Measurements from ENCODE around the gene CHL1. TPM values are rescaled to one million over a fixed set of nuclear protein-coding genes. Genes with fewer than 3 reads are reported as not detected.

CHL1 gene
- total RNA-seq, 1 experiment from 2014 or later: not detected

GRCh38 chr3:210669-211068 is 14.1 kb downstream of the CHL1 start:
- no peaks in the 10 kb centered on the region for H3K36me3 ChIP-seq (ENCODE audit: low read depth)
- CTCF ChIA-PET: no interaction called here

DNA sequence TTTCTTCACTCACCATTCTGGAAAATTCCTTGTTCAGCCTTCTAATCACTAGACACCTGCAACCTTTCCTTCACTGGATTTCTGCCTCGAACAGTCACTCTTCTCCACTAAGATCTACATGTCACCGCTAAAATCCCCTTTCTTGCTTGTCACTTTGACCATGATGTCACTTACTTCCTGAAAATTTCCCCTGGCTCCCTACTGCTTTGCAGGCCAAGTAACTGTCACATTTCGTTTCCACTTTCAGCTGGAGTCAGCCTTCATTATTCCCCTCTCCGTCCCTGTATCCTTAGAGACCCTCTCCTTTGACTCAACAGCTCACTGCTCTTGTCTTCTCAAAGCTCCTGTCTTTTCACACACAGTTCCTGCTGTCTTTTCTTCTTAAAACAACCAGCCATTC is 15.9 kb downstream of the CHL1 start:
- Histone ChIP-seq H3K4me3 (no peak overlapping the region), H3F3A (ENCODE audit: insufficient read depth, low read depth) (no peaks in the 10 kb centered on the region), H3K79me2 (ENCODE audit: low read depth) (no peaks in the 10 kb centered on the region), H4K20me1 (ENCODE audit: insufficient read depth) (no peaks in the 10 kb centered on the region), H3K4me1 (replicated peaks; ENCODE audit: insufficient read depth) (no peaks in the 10 kb centered on the region), H3K4me2 (no peak overlapping the region), H3K27me3 (ENCODE audit: insufficient read depth, low read depth) (no peaks in the 10 kb centered on the region), H3K27ac (no peak overlapping the region), H3K36me3 (ENCODE audit: low read depth) (no peaks in the 10 kb centered on the region), H3K9me3 (ENCODE audit: insufficient read depth, low read depth) (no peaks in the 10 kb centered on the region), H2AFZ (no peak overlapping the region), H3K9me2 (ENCODE audit: insufficient read depth) (no peaks in the 10 kb centered on the region)
- POLR2A ChIA-PET (ENCODE audit: unreplicated experiment): no interaction called here
- intact Hi-C loops (cut with micrococcal nuclease; ENCODE audit: unreplicated experiment): no loop called here
- no peak for DNase-seq
- BruUV-seq (replicated peaks): no TSS peak
- CTCF ChIA-PET: no interaction called here
- TF ChIP-seq EZH2 (IDR thresholded peaks at IDR 0.05; ENCODE audit: low read depth): no peak
- TF ChIP-seq, protein P1, sequence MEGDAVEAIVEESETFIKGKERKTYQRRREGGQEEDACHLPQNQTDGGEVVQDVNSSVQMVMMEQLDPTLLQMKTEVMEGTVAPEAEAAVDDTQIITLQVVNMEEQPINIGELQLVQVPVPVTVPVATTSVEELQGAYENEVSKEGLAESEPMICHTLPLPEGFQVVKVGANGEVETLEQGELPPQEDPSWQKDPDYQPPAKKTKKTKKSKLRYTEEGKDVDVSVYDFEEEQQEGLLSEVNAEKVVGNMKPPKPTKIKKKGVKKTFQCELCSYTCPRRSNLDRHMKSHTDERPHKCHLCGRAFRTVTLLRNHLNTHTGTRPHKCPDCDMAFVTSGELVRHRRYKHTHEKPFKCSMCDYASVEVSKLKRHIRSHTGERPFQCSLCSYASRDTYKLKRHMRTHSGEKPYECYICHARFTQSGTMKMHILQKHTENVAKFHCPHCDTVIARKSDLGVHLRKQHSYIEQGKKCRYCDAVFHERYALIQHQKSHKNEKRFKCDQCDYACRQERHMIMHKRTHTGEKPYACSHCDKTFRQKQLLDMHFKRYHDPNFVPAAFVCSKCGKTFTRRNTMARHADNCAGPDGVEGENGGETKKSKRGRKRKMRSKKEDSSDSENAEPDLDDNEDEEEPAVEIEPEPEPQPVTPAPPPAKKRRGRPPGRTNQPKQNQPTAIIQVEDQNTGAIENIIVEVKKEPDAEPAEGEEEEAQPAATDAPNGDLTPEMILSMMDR (conservative IDR thresholded peaks at IDR 0.05): no peak

More at GRCh38 chr3:210669-211068, 14.1 kb downstream of the CHL1 start:
- H3K4me1 ChIP-seq (replicated peaks; ENCODE audit: insufficient read depth): no peaks in the 10 kb centered on the region
- H3K27me3 ChIP-seq (ENCODE audit: insufficient read depth, low read depth): no peaks in the 10 kb centered on the region
- H3K27ac ChIP-seq: no peak overlapping the region
- H3K4me2 ChIP-seq: no peak overlapping the region
- BruUV-seq (replicated peaks): no TSS peak
- no peak overlapping the region for H2AFZ ChIP-seq
- POLR2A ChIA-PET (ENCODE audit: unreplicated experiment): no interaction called here
- intact Hi-C loops (cut with micrococcal nuclease; ENCODE audit: unreplicated experiment): no loop called here
- no peak for DNase-seq
- H3K79me2 ChIP-seq (ENCODE audit: low read depth): no peaks in the 10 kb centered on the region
- H3K9me2 ChIP-seq (ENCODE audit: insufficient read depth): no peaks in the 10 kb centered on the region
- no peak overlapping the region for H3K4me3 ChIP-seq
- H3F3A ChIP-seq (ENCODE audit: insufficient read depth, low read depth): no peaks in the 10 kb centered on the region
- no peaks in the 10 kb centered on the region for H3K9me3 ChIP-seq (ENCODE audit: insufficient read depth, low read depth)
- no peaks in the 10 kb centered on the region for H4K20me1 ChIP-seq (ENCODE audit: insufficient read depth)
- no peak for TF ChIP-seq EZH2 (IDR thresholded peaks at IDR 0.05; ENCODE audit: low read depth)
- TF ChIP-seq, protein P1 (conservative IDR thresholded peaks at IDR 0.05): no peak

DNA sequence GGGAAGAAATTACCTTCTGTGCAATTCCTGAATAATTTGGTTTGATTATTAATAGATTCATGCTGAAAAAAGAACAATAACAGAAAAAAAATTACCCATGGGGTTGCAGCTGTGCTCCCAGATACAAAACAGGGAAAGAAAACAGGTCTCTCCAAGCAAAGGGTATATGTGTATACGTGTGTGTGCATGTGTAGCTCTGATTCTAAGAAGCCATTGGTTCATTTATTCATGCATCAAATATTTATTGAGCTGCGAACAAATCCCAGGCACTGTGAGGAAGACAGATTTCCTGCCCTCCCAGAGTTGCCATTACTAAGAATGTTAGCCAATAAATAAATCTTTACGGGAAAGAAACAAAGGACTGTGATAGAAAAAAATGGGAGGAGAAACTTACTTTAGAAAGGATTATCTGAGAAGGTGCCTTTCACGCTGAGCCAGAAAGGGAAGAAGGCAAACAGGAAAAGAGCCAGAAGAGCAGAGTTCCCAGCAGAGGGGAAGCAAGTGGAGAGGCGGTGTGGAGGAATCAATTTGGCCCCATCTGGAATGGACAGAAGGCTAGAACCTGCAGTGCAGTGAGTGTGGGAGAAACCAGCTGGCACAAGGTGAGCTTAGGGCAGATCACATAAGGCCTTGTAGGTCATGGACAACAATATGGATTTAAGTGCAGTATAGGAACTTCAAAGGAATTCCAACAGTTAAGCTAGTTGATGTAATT is 20.7 kb downstream of the CHL1 start:
- Histone ChIP-seq H3K4me2 (no peak overlapping the region), H3K27me3 (ENCODE audit: insufficient read depth, low read depth) (no peaks in the 10 kb centered on the region), H3K9me3 (ENCODE audit: insufficient read depth, low read depth) (no peaks in the 10 kb centered on the region), H4K20me1 (ENCODE audit: insufficient read depth) (no peaks in the 10 kb centered on the region), H3K4me3 (no peak overlapping the region), H3K27ac (no peak overlapping the region), H3K79me2 (ENCODE audit: low read depth) (no peaks in the 10 kb centered on the region), H3K36me3 (ENCODE audit: low read depth) (no peaks in the 10 kb centered on the region), H3K9me2 (ENCODE audit: insufficient read depth) (no peaks in the 10 kb centered on the region), H2AFZ (no peak overlapping the region), H3F3A (ENCODE audit: insufficient read depth, low read depth) (no peaks in the 10 kb centered on the region), H3K4me1 (replicated peaks; ENCODE audit: insufficient read depth) (no peaks in the 10 kb centered on the region)
- no peak for DNase-seq
- ChIA-PET CTCF (no interaction called here), POLR2A (ENCODE audit: unreplicated experiment) (no interaction called here)
- intact Hi-C loops (cut with micrococcal nuclease; ENCODE audit: unreplicated experiment): no loop called here
- TF ChIP-seq, protein P1 (conservative IDR thresholded peaks at IDR 0.05): no peak
- BruUV-seq (replicated peaks): no TSS peak
